OCI-LY3 (cell line): ENCODE data around the gene SERPINB12.

Source experiments
- EZH2phosphoT487 ChIP-seq: fragments of 200-600 bp; shearing (Covaris generic); IDR thresholded peaks from 2 replicates; pipeline ENCODE4 v1.6.1; 2018; ENCODE audit warnings: antibody characterized with exemption, mixed run types, low read depth
- TF ChIP-seq, protein P1 (sequence below): fragments of 200-600, 300-600 bp; sonication (generic); IDR thresholded peaks from 2 replicates; pipeline ENCODE4 v1.5.1; 2014; ENCODE audit warnings: antibody characterized with exemption, low read length, low read depth

DNA sequence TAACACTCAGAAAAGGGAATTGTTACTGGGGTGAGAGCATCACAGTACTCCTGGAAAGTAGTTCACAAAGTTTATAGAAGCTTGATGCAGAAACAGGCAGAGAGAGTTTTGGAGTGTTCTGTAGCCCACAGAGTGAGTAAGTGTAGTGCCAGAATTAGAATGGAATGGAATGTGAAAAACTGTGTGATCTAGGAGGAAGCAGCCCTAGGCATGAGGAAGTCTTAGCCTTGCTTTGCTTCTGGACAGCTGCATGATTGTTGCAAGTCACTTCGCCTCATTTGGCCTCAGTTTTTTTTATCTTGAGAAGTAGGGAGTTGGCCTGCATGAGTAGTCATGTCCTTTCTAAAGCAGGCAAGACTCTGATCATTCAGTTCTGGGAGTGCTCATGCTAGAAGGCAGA is 10.9 kb downstream of the SERPINB12 start:
- TF ChIP-seq, protein P1, sequence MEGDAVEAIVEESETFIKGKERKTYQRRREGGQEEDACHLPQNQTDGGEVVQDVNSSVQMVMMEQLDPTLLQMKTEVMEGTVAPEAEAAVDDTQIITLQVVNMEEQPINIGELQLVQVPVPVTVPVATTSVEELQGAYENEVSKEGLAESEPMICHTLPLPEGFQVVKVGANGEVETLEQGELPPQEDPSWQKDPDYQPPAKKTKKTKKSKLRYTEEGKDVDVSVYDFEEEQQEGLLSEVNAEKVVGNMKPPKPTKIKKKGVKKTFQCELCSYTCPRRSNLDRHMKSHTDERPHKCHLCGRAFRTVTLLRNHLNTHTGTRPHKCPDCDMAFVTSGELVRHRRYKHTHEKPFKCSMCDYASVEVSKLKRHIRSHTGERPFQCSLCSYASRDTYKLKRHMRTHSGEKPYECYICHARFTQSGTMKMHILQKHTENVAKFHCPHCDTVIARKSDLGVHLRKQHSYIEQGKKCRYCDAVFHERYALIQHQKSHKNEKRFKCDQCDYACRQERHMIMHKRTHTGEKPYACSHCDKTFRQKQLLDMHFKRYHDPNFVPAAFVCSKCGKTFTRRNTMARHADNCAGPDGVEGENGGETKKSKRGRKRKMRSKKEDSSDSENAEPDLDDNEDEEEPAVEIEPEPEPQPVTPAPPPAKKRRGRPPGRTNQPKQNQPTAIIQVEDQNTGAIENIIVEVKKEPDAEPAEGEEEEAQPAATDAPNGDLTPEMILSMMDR = no peak
- no peak for TF ChIP-seq EZH2phosphoT487
